ENCODE data around the gene MAPKAPK2. TPM values are rescaled to one million over a fixed set of nuclear protein-coding genes. Genes with fewer than 3 reads are reported as not detected.
A peak's percentile ranks its signal among the peaks of the same experiment; 100 is the strongest.

The MAPKAPK2 gene
- total and polyA plus RNA-seq, 2 of the 13 experiments (the other 11 are each of a cell fraction or from before 2014, with no cell fraction given) = 16.6 to 34.0 TPM

GRCh38 chr1:206738370-206739366 is 54.0 kb downstream of the MAPKAPK2 start (continued):
- no peak for TF ChIP-seq BORCS8-MEF2B (CRISPR knock-in tag; IDR thresholded peaks at IDR 0.05)
- TF ChIP-seq ZNF160 (CRISPR knock-in tag; IDR thresholded peaks at IDR 0.05) = no peak
- TF ChIP-seq HMG20A (CRISPR knock-in tag; IDR thresholded peaks at IDR 0.05; ENCODE audit: borderline replicate concordance) = no peak
- no peak for TF ChIP-seq HOXA3 (CRISPR knock-in tag; IDR thresholded peaks at IDR 0.05)
- no peak for TF ChIP-seq ZFP82 (CRISPR knock-in tag; IDR thresholded peaks at IDR 0.05; ENCODE audit: borderline replicate concordance)
- peak; percentile 68 for TF ChIP-seq NR2F6 (IDR thresholded peaks at IDR 0.05)
- TF ChIP-seq NR2F6 (CRISPR knock-in tag; IDR thresholded peaks at IDR 0.05) = no peak
- peak; percentile 24; the same call in 1 of the 2 replicates for TF ChIP-seq CTCF (CRISPR knock-in tag; IDR thresholded peaks at IDR 0.05)
- TF ChIP-seq ZHX1 (CRISPR knock-in tag; IDR thresholded peaks at IDR 0.05; ENCODE audit: low read depth) = no peak
